Small intestine (tissue), 7 donors: Measurements from ENCODE around the gene STH. TPM values are rescaled to one million over a fixed set of nuclear protein-coding genes. Genes with fewer than 3 reads are reported as not detected.
A peak's percentile ranks its signal among the peaks of the same experiment; 100 is the strongest.
"Not testable (repeated sequence)": the region's sequence is repeated elsewhere in the genome, so short reads cannot be mapped to it uniquely, and the experiment has no call there.

Experiments
- DNase-seq, 2 donors: peaks; one replicate each; pipeline versions ENCODE4 v3.0.0 to v3.0.0-alpha.2; 2013
- FAIRE-seq: peaks from 2 replicates; lab custom pipeline; 2012; peaks lifted over from hg19 to GRCh38; lab: Jason Lieb, UNC
- H3K27ac ChIP-seq, 3 donors: one replicate each; pipeline ENCODE4 v1.5.1; 2013; ENCODE audit warnings: low read length in 2 of 3, mild to moderate bottlenecking in 2 of 3, control low read depth in 1 of 3, inconsistent platforms in 1 of 3, low read depth in 1 of 3, moderate library complexity in 1 of 3
- H3K27me3 ChIP-seq, 3 donors: one replicate each; pipeline ENCODE4 v1.6.1; 2013; ENCODE audit warnings: low read length in 3 of 3, inconsistent platforms in 1 of 3; ENCODE audit not compliant: control insufficient read depth in 3 of 3, insufficient read depth in 3 of 3
- H3K36me3 ChIP-seq, 3 donors: one replicate each; pipeline ENCODE4 v1.6.1; 2013; ENCODE audit warnings: low read length in 3 of 3, inconsistent platforms in 1 of 3, low read depth in 1 of 3, mild to moderate bottlenecking in 1 of 3, moderate library complexity in 1 of 3; ENCODE audit not compliant: control insufficient read depth in 3 of 3, insufficient read depth in 2 of 3
- H3K4me1 ChIP-seq, 3 donors: one replicate each; pipeline ENCODE4 v1.6.1; 2013; ENCODE audit warnings: low read length in 2 of 3, inconsistent platforms in 1 of 3, low read depth in 1 of 3, mild to moderate bottlenecking in 1 of 3, moderate library complexity in 1 of 3; ENCODE audit not compliant: control insufficient read depth in 3 of 3, insufficient read depth in 2 of 3
- H3K4me3 ChIP-seq, 3 donors: one replicate each; pipeline ENCODE4 v1.5.1; 2013; ENCODE audit warnings: low read length in 3 of 3, control low read depth in 1 of 3, inconsistent platforms in 1 of 3, low read depth in 1 of 3, mild to moderate bottlenecking in 1 of 3, moderate library complexity in 1 of 3
- H3K9me3 ChIP-seq, 2 donors: one replicate each; pipeline ENCODE4 v1.6.1; 2013; ENCODE audit warnings: low read depth in 1 of 2, low read length in 1 of 2; ENCODE audit not compliant: control insufficient read depth in 2 of 2, insufficient read depth in 1 of 2
- WGBS, 3 donors: extraction: QIAGEN DNeasy Blood & Tissue Kit; methylation state at CpG; one replicate each; pipeline ENCODE4 v1.1.7; 2013; 5-methylcytosine and 5-hydroxymethylcytosine counted together
- polyA plus RNA-seq, 4 donors: library from polyadenylated mRNA; stranded (reverse) in 3 of 4; unstranded in 1 of 4; fragments of 200-250 nt in 3 of 4; fragments of 120-200 nt in 1 of 4; gene quantifications; one replicate each; pipeline versions ENCODE4 v1.2.1 to v1.2.3, GENCODE V29; 2013
- donor health status: healthy with polysubstance abuse.
- donor health status: control.
- donor health status: control.
- donor health status: Bipolar disorder and iron deficiency.
- donor health status: healthy.

STH gene
- polyA plus RNA-seq, 4 donors = not detected

DNA sequence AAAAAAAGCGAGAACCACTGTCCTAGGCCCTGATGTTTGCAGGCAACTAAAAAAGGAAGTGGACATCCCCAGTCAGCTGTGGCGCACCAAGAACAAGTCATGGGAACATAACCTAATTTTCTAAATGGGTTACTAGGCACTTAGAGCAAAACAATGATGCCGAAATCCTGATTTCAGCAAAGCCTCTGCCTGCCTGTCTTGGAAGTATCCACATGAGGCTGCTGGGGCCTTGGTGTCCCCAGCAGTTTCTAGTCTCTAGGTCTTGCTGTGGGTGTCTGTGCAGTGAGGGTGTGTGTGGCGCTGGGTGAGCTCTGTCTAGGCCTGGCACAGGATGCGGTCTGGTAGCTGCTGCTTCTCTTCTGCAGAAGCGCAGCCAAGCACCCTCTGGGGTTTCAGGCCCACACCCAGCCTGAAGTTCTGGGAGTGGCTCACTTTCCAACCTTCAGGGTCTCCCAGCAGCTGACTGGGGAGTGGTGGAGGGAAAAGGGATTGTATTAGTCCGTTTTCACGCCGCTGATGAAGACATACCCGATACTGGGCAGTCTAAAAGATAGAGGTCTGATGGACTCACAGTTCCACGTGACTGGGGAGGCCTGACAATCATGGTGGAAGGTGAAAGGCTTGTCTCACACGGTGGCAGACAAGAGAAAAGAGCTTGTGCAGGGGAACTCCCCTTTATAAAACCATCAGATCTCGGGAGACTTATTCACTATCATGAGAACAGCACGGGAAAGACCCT lies 21.1 kb downstream of the STH start:
- Histone ChIP-seq H3K9me3 (no peaks in the 10 kb centered on the region), H3K4me1 (no peaks in the 10 kb centered on the region), H3K4me3 (no peak overlapping the region), H3K27me3 (no peaks in the 10 kb centered on the region), H3K27ac (peak overlapping the region in 1 of 3 donors; percentile 28), H3K36me3 (peaks cover 0 to 38% (median 0%) of the 10 kb centered on the region in 3 donors)
- WGBS, 3 donors = 80 to 88% (median 86%) methylated on average over 14 of the region's 14 CpGs
- DNase-seq = peak in 1 of 2 donors; percentile 14
- no peak for FAIRE-seq

DNA sequence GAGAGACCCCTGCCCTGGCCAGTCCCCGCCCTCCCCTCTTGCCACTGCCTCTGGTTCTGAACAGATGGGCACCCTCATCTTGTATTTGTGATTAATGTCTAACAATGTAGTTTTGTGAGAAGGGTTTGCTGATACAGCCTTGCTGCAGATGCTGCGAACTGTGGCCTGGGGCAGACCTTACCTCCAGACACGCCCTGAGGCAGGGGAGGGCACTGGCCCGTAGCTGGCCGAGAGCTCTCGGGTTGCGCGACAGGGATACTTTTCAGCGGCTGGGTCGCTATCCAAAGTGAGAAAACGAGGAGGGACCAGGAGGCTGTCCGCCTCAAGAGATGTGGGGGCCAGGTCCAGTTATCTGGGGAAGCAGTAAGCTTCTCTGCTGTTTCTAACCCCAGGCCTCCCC lies 21.9 kb downstream of the STH start:
- FAIRE-seq (no peak), DNase-seq (no peak)
- H3K27me3 ChIP-seq = no peaks in the 10 kb centered on the region
- no peak overlapping the region for H3K4me3 ChIP-seq
- 91 to 94% (median 91%) methylated on average over 12 of the region's 12 CpGs for WGBS, 3 donors
- H3K27ac ChIP-seq = no peak overlapping the region
- peaks cover 0 to 46% (median 0%) of the 10 kb centered on the region in 3 donors for H3K36me3 ChIP-seq
- H3K4me1 ChIP-seq = no peaks in the 10 kb centered on the region
- H3K9me3 ChIP-seq = no peaks in the 10 kb centered on the region

DNA sequence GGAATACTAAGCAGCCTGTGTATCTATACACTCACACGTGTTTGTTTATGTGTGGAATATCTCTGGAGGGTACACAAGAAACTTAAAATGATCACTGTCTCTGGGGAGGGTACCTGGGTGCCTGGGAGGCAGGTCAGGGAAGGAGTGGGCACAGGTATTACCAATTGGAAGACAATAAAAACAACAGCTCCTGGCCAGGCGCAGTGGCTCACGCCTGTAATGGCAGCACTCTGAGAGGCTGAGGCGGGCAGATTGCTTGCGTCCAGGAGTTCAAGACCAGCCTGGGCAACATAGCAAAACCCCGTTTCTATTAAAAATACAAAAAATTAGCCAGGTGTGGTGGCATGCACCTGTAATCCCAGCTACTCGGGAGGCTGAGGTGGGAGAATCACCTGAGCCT lies 24.3 kb downstream of the STH start:
- not testable (repeated sequence) for H3K27ac ChIP-seq, FAIRE-seq, H3K4me1 ChIP-seq, DNase-seq, H3K27me3 ChIP-seq, H3K9me3 ChIP-seq, H3K4me3 ChIP-seq
- H3K36me3 ChIP-seq = peaks cover 0 to 66% (median 0%) of the 10 kb centered on the region in 3 donors
- 92 to 93% (median 93%) methylated on average over 7 of the region's 7 CpGs for WGBS, 3 donors

DNA sequence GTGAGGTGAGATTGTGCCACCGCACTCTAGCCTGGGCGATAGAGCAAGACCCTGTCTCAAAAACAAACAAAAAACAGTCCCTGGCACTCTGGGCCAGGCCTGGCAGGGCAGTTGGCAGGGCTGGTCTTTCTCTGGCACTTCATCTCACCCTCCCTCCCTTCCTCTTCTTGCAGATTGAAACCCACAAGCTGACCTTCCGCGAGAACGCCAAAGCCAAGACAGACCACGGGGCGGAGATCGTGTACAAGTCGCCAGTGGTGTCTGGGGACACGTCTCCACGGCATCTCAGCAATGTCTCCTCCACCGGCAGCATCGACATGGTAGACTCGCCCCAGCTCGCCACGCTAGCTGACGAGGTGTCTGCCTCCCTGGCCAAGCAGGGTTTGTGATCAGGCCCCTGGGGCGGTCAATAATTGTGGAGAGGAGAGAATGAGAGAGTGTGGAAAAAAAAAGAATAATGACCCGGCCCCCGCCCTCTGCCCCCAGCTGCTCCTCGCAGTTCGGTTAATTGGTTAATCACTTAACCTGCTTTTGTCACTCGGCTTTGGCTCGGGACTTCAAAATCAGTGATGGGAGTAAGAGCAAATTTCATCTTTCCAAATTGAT lies 24.8 kb downstream of the STH start:
- Histone ChIP-seq H3K4me1 (no peaks in the 10 kb centered on the region), H3K4me3 (no peak overlapping the region), H3K27me3 (no peaks in the 10 kb centered on the region), H3K36me3 (peaks cover 0 to 68% (median under 1%) of the 10 kb centered on the region in 3 donors), H3K9me3 (no peaks in the 10 kb centered on the region), H3K27ac (no peak overlapping the region)
- WGBS, 3 donors = 91 to 95% (median 94%) methylated on average over 24 of the region's 24 CpGs
- no peak for FAIRE-seq
- no peak for DNase-seq

DNA sequence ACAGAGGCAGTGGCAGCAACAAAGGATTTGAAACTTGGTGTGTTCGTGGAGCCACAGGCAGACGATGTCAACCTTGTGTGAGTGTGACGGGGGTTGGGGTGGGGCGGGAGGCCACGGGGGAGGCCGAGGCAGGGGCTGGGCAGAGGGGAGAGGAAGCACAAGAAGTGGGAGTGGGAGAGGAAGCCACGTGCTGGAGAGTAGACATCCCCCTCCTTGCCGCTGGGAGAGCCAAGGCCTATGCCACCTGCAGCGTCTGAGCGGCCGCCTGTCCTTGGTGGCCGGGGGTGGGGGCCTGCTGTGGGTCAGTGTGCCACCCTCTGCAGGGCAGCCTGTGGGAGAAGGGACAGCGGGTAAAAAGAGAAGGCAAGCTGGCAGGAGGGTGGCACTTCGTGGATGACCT lies 25.5 kb downstream of the STH start:
- no peak overlapping the region for H3K4me3 ChIP-seq
- H3K27me3 ChIP-seq = no peaks in the 10 kb centered on the region
- no peaks in the 10 kb centered on the region for H3K4me1 ChIP-seq
- FAIRE-seq (no peak), DNase-seq (no peak)
- H3K36me3 ChIP-seq = peaks cover 2 to 74% (median 2%) of the 10 kb centered on the region in 3 donors
- no peaks in the 10 kb centered on the region for H3K9me3 ChIP-seq
- 72 to 80% (median 80%) methylated on average over 11 to 14 of the region's 14 CpGs for WGBS, 3 donors
- no peak overlapping the region for H3K27ac ChIP-seq

DNA sequence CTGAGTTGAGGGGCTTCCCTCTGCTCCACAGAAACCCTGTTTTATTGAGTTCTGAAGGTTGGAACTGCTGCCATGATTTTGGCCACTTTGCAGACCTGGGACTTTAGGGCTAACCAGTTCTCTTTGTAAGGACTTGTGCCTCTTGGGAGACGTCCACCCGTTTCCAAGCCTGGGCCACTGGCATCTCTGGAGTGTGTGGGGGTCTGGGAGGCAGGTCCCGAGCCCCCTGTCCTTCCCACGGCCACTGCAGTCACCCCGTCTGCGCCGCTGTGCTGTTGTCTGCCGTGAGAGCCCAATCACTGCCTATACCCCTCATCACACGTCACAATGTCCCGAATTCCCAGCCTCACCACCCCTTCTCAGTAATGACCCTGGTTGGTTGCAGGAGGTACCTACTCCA lies 26.0 kb downstream of the STH start:
- DNase-seq = no peak
- no peak overlapping the region for H3K27ac ChIP-seq
- H3K4me1 ChIP-seq = no peaks in the 10 kb centered on the region
- H3K36me3 ChIP-seq = peaks cover 2 to 76% (median 2%) of the 10 kb centered on the region in 3 donors
- FAIRE-seq = no peak
- WGBS, 3 donors = 87 to 89% (median 88%) methylated on average over 10 of the region's 10 CpGs
- H3K9me3 ChIP-seq = no peaks in the 10 kb centered on the region
- H3K4me3 ChIP-seq = no peak overlapping the region
- no peaks in the 10 kb centered on the region for H3K27me3 ChIP-seq

DNA sequence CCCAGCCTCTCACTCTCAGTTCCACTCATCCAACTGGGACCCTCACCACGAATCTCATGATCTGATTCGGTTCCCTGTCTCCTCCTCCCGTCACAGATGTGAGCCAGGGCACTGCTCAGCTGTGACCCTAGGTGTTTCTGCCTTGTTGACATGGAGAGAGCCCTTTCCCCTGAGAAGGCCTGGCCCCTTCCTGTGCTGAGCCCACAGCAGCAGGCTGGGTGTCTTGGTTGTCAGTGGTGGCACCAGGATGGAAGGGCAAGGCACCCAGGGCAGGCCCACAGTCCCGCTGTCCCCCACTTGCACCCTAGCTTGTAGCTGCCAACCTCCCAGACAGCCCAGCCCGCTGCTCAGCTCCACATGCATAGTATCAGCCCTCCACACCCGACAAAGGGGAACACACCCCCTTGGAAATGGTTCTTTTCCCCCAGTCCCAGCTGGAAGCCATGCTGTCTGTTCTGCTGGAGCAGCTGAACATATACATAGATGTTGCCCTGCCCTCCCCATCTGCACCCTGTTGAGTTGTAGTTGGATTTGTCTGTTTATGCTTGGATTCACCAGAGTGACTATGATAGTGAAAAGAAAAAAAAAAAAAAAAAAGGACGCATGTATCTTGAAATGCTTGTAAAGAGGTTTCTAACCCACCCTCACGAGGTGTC lies 26.6 kb downstream of the STH start:
- WGBS, 3 donors = 87 to 88% (median 88%) methylated on average over 8 of the region's 8 CpGs
- Histone ChIP-seq H3K27ac (no peak overlapping the region), H3K9me3 (no peaks in the 10 kb centered on the region), H3K27me3 (no peaks in the 10 kb centered on the region), H3K36me3 (peaks cover 2 to 77% (median 3%) of the 10 kb centered on the region in 3 donors), H3K4me1 (no peaks in the 10 kb centered on the region), H3K4me3 (no peak overlapping the region)
- FAIRE-seq (no peak), DNase-seq (no peak)

DNA sequence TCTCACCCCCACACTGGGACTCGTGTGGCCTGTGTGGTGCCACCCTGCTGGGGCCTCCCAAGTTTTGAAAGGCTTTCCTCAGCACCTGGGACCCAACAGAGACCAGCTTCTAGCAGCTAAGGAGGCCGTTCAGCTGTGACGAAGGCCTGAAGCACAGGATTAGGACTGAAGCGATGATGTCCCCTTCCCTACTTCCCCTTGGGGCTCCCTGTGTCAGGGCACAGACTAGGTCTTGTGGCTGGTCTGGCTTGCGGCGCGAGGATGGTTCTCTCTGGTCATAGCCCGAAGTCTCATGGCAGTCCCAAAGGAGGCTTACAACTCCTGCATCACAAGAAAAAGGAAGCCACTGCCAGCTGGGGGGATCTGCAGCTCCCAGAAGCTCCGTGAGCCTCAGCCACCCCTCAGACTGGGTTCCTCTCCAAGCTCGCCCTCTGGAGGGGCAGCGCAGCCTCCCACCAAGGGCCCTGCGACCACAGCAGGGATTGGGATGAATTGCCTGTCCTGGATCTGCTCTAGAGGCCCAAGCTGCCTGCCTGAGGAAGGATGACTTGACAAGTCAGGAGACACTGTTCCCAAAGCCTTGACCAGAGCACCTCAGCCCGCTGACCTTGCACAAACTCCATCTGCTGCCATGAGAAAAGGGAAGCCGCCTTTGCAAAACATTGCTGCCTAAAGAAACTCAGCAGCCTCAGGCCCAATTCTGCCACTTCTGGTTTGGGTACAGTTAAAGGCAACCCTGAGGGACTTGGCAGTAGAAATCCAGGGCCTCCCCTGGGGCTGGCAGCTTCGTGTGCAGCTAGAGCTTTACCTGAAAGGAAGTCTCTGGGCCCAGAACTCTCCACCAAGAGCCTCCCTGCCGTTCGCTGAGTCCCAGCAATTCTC lies 27.4 kb downstream of the STH start:
- Histone ChIP-seq H3K4me3 (no peak overlapping the region), H3K4me1 (no peaks in the 10 kb centered on the region), H3K27me3 (no peaks in the 10 kb centered on the region), H3K36me3 (peaks cover 6 to 80% (median 6%) of the 10 kb centered on the region in 3 donors), H3K27ac (peak overlapping the region in 1 of 3 donors; percentile 24), H3K9me3 (no peaks in the 10 kb centered on the region)
- FAIRE-seq (no peak), DNase-seq (no peak)
- 81 to 86% (median 83%) methylated on average over 17 of the region's 17 CpGs for WGBS, 3 donors
